ENCODE measurements around the gene PPIL4. TPM values are rescaled to one million over a fixed set of nuclear protein-coding genes. Genes with fewer than 3 reads are reported as not detected.
A peak's percentile ranks its signal among the peaks of the same experiment; 100 is the strongest.

PPIL4 gene
- total RNA-seq, 2 experiments from 2014 or later: 20.8 to 21.9 TPM

GRCh38 chr6:149541139-149541538 is 4.7 kb downstream of the PPIL4 start:
- no peaks in the 10 kb centered on the region for H3K27me3 Mint-ChIP-seq
- POLR2A ChIA-PET: no interaction called here
- H3K4me3 Mint-ChIP-seq: no peak overlapping the region
- peaks cover 21% of the 10 kb centered on the region for H3K36me3 Mint-ChIP-seq (ENCODE audit: low read depth)
- no peak for TF ChIP-seq CTCF (IDR thresholded peaks at IDR 0.05)
- no peaks in the 10 kb centered on the region for H3K9me3 Mint-ChIP-seq
- peaks cover 37% of the 10 kb centered on the region for H3K4me1 Mint-ChIP-seq (ENCODE audit: low read depth)
- CTCF ChIA-PET: no interaction called here
- no peak overlapping the region for H3K27ac Mint-ChIP-seq
- DNase-seq (no peak), ATAC-seq (no peak)
- intact Hi-C loops (cut with micrococcal nuclease): no loop called here

- no peak for TF ChIP-seq CTCF (IDR thresholded peaks at IDR 0.05)
These were observed 11.1 kb downstream of the PPIL4 start for GRCh38 chr6:149534742-149535141.

GRCh38 chr6:149529650-149530049 is 16.2 kb downstream of the PPIL4 start:
- ATAC-seq (no peak), DNase-seq (no peak)
- Mint-ChIP-seq H3K27me3 (no peaks in the 10 kb centered on the region), H3K4me3 (no peak overlapping the region), H3K4me1 (ENCODE audit: low read depth) (peaks cover 13% of the 10 kb centered on the region), H3K27ac (peak overlapping the region; percentile 16), H3K36me3 (ENCODE audit: low read depth) (peaks cover 31% of the 10 kb centered on the region), H3K9me3 (no peaks in the 10 kb centered on the region)
- POLR2A ChIA-PET: no interaction called here
- CTCF ChIA-PET: interaction anchor here (0.6 to 3.7 kb wide), 3 partner anchors 12 to 505 kb away, joined by 5 to 25 read pairs (median 7); partner anchors contain the start of gene PPIL4
- no peak for TF ChIP-seq CTCF (IDR thresholded peaks at IDR 0.05)
- intact Hi-C loops (cut with micrococcal nuclease): no loop called here

More at GRCh38 chr6:149534742-149535141, 11.1 kb downstream of the PPIL4 start:
- intact Hi-C loops (cut with micrococcal nuclease): no loop called here
- H3K36me3 Mint-ChIP-seq (ENCODE audit: low read depth): peaks cover 32% of the 10 kb centered on the region
- H3K27ac Mint-ChIP-seq: no peak overlapping the region
- no peak overlapping the region for H3K4me3 Mint-ChIP-seq
- peaks cover 13% of the 10 kb centered on the region for H3K4me1 Mint-ChIP-seq (ENCODE audit: low read depth)
- H3K9me3 Mint-ChIP-seq: no peaks in the 10 kb centered on the region
- ATAC-seq (no peak), DNase-seq (no peak)
- ChIA-PET POLR2A (no interaction called here), CTCF (interaction anchor here (0.9 kb wide), 1 partner anchor 11 kb away, joined by 4 read pairs; the partner anchor contains the start of gene PPIL4)
- no peaks in the 10 kb centered on the region for H3K27me3 Mint-ChIP-seq

GRCh38 chr6:149515494-149515893 is 30.3 kb downstream of the PPIL4 start:
- CTCF ChIA-PET: interaction anchor here (1.8 to 5.2 kb wide), 7 partner anchors 11 to 488 kb away, joined by 8 to 43 read pairs (median 31); no protein-coding TSS in a partner anchor
- Mint-ChIP-seq H3K27ac (peak overlapping the region; percentile 35), H3K9me3 (no peaks in the 10 kb centered on the region), H3K4me1 (ENCODE audit: low read depth) (peaks cover 45% of the 10 kb centered on the region), H3K36me3 (ENCODE audit: low read depth) (peaks cover 28% of the 10 kb centered on the region), H3K27me3 (no peaks in the 10 kb centered on the region), H3K4me3 (no peak overlapping the region)
- DNase-seq (no peak), ATAC-seq (no peak)
- POLR2A ChIA-PET: interaction anchor here (1.1 to 1.6 kb wide), 3 partner anchors 9 to 30 kb away, joined by 3 to 4 read pairs (median 3); partner anchors contain the start of gene ZC3H12D
- TF ChIP-seq CTCF (IDR thresholded peaks at IDR 0.05): no peak
- intact Hi-C loops (cut with micrococcal nuclease): loop anchor here (5.0 kb wide), 2 partner anchors 78 to 483 kb away; no protein-coding TSS in a partner anchor

- Mint-ChIP-seq H3K27me3 (no peaks in the 10 kb centered on the region), H3K4me1 (ENCODE audit: low read depth) (peaks cover 51% of the 10 kb centered on the region), H3K9me3 (no peaks in the 10 kb centered on the region), H3K4me3 (no peak overlapping the region), H3K36me3 (ENCODE audit: low read depth) (peaks cover 33% of the 10 kb centered on the region), H3K27ac (no peak overlapping the region)
- CTCF ChIA-PET: interaction anchor here (1.1 to 5.2 kb wide), 5 partner anchors 19 to 486 kb away, joined by 3 to 31 read pairs (median 5); no protein-coding TSS in a partner anchor
- DNase-seq (no peak), ATAC-seq (no peak)
- no peak for TF ChIP-seq CTCF (IDR thresholded peaks at IDR 0.05)
- intact Hi-C loops (cut with micrococcal nuclease): no loop called here
- POLR2A ChIA-PET: interaction anchor here (0.8 to 1.5 kb wide), 4 partner anchors 37 to 482 kb away, joined by 3 to 4 read pairs (median 4); no protein-coding TSS in a partner anchor
These were observed 31.9 kb downstream of the PPIL4 start for GRCh38 chr6:149513915-149514314.
